NOMO-1 (cell line): ENCODE results near the gene PLEKHA8.

Source experiments
- DNase-seq, 2 experiments: peaks; one replicate each; lab custom pipeline; 2025; ENCODE audit not compliant: unreplicated experiment in 2 of 2; lab: John Stamatoyannopoulos, UW

PLEKHA8 gene

GRCh38 chr7:30164567-30164966, 136.4 kb downstream of the PLEKHA8 start:
- DNase-seq: peak; percentile 65 to 76

- DNase-seq: no peak
These were observed 137.4 kb downstream of the PLEKHA8 start for GRCh38 chr7:30165590-30165989.

- DNase-seq: peak in 1 of 2 experiments; percentile 21
These were observed 138.1 kb downstream of the PLEKHA8 start for GRCh38 chr7:30166155-30166840.

GRCh38 chr7:30166841-30167235, 138.6 kb downstream of the PLEKHA8 start:
- DNase-seq: no peak

- no peak for DNase-seq
These were observed 139.7 kb downstream of the PLEKHA8 start for GRCh38 chr7:30167901-30168300.

- no peak for DNase-seq
These were observed 140.8 kb downstream of the PLEKHA8 start for GRCh38 chr7:30168835-30169573.

- no peak for DNase-seq
These were observed 141.4 kb downstream of the PLEKHA8 start for GRCh38 chr7:30169579-30169978.

- DNase-seq: peak; percentile 37
These were observed 142.4 kb downstream of the PLEKHA8 start for GRCh38 chr7:30170476-30171205.

GRCh38 chr7:30171766-30172447, 143.7 kb downstream of the PLEKHA8 start:
- DNase-seq: no peak

GRCh38 chr7:30172451-30172850, 144.2 kb downstream of the PLEKHA8 start:
- DNase-seq: no peak

GRCh38 chr7:30173058-30173897, 145.1 kb downstream of the PLEKHA8 start:
- no peak for DNase-seq

GRCh38 chr7:30175180-30175579, 147.0 kb downstream of the PLEKHA8 start:
- no peak for DNase-seq

- no peak for DNase-seq
These were observed 147.5 kb downstream of the PLEKHA8 start for GRCh38 chr7:30175636-30176147.

- peak; percentile 12 to 44 for DNase-seq
These were observed 148.4 kb downstream of the PLEKHA8 start for GRCh38 chr7:30176463-30177109.

- DNase-seq: no peak
These were observed 149.0 kb downstream of the PLEKHA8 start for GRCh38 chr7:30177186-30177585.

- no peak for DNase-seq
These were observed 149.8 kb downstream of the PLEKHA8 start for GRCh38 chr7:30177965-30178364.

GRCh38 chr7:30178748-30179436, 150.7 kb downstream of the PLEKHA8 start:
- peak in 1 of 2 experiments; percentile 72 for DNase-seq
